Measurements from ENCODE around the gene SLC8A3. TPM values are rescaled to one million over a fixed set of nuclear protein-coding genes. Genes with fewer than 3 reads are reported as not detected.

SLC8A3 gene
- total RNA-seq, 4 donors from 2014 or later, result 0.21 to 0.76 TPM; not detected in 2

DNA sequence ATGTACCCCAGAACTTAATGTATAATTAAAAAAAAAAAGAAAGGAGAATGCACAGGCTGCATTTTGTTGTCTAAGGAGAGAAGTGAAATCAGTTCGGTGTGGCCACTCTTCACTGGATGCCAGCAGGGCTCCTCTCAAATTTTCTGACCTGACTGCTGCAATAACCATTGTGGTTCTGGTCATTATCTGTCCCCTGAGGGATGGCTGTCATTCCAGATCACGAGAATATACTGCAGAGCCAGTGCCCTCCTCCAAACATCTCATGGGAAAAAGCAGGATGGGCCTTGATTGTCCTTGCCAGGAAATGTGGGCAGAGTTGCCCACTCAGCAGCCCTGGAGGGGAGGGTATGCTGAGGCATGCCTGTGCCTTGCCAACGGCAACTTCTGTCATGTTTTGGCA, 139.1 kb downstream of the SLC8A3 start:
- no peaks in the 10 kb centered on the region for H3K9me3 ChIP-seq
- H3K4me3 ChIP-seq, result no peak overlapping the region
- H3K36me3 ChIP-seq, result no peaks in the 10 kb centered on the region
- TF ChIP-seq, protein P1, sequence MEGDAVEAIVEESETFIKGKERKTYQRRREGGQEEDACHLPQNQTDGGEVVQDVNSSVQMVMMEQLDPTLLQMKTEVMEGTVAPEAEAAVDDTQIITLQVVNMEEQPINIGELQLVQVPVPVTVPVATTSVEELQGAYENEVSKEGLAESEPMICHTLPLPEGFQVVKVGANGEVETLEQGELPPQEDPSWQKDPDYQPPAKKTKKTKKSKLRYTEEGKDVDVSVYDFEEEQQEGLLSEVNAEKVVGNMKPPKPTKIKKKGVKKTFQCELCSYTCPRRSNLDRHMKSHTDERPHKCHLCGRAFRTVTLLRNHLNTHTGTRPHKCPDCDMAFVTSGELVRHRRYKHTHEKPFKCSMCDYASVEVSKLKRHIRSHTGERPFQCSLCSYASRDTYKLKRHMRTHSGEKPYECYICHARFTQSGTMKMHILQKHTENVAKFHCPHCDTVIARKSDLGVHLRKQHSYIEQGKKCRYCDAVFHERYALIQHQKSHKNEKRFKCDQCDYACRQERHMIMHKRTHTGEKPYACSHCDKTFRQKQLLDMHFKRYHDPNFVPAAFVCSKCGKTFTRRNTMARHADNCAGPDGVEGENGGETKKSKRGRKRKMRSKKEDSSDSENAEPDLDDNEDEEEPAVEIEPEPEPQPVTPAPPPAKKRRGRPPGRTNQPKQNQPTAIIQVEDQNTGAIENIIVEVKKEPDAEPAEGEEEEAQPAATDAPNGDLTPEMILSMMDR (IDR thresholded peaks at IDR 0.05), result no peak
- TF ChIP-seq POLR2AphosphoS5 (IDR thresholded peaks at IDR 0.05) (no peak), POLR2A (IDR thresholded peaks at IDR 0.05) (no peak), EP300 (IDR thresholded peaks at IDR 0.05) (no peak)
- no peaks in the 10 kb centered on the region for H3K4me1 ChIP-seq
- no peak overlapping the region for H3K27ac ChIP-seq
- no peaks in the 10 kb centered on the region for H3K27me3 ChIP-seq
- DNase-seq (ENCODE audit: low spot score in 2 of 2), result no peak
- WGBS, result 52% methylated on average over 3 of the region's 3 CpGs

DNA sequence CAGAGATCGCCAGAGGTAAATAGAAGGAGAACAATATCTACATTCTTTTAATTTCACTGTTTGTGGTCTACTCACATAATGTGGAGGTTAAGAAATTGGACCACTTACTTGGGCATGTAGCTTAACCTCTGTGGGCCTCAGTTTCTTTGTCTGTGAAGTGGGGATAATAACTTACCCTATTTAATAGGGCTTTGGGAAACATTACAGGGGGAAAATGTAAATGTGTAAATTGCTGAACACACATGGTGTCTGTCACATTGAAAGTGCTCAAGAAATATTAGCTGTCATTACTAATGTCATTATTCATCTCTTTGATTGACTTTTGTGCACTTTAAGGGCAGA, 140.5 kb downstream of the SLC8A3 start:
- Histone ChIP-seq H3K27me3 (no peaks in the 10 kb centered on the region), H3K36me3 (no peaks in the 10 kb centered on the region), H3K4me1 (no peaks in the 10 kb centered on the region), H3K9me3 (no peaks in the 10 kb centered on the region), H3K4me3 (no peak overlapping the region), H3K27ac (no peak overlapping the region)
- DNase-seq (ENCODE audit: low spot score in 2 of 2), result no peak
- TF ChIP-seq EP300 (IDR thresholded peaks at IDR 0.05) (no peak), POLR2A (IDR thresholded peaks at IDR 0.05) (no peak)
- TF ChIP-seq, protein P1 (IDR thresholded peaks at IDR 0.05), result no peak
- 83% methylated on average over 1 of the region's 1 CpG for WGBS

DNA sequence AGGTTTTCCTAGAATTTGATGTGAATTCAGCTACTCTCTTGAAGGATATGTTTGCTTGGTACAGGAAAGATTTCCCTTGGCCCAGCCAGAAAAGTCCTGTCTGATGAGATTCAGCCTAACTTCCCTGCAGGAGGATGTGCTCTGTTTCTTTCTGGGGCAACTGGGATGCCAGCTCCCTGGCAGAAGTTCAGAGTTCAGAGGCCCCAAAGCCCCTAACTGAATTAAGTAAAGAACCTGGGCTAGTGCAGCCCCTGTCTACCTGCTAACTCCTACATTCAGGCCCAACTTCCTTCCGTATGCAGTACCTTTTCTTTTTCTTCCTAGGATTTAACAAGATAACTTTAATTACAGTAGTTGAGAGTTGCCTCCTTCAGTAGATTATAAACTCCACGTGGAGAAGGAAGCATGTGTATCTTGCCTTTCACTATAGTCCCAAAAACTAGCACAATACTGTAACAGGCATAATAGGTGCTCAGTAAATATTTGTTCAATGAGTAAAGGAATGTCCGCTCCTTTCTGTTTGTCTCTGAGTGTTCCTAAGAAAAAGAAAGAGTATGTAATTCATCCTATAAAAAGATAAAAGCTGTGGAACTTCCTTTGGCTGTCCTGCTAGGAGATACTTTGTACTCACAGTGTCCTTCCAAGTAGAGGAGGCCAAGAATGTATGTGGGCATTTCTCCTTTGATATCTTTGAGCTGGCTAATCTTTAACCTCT, 141.0 kb downstream of the SLC8A3 start:
- Histone ChIP-seq H3K27me3 (no peaks in the 10 kb centered on the region), H3K36me3 (no peaks in the 10 kb centered on the region), H3K4me3 (no peak overlapping the region), H3K9me3 (no peaks in the 10 kb centered on the region), H3K4me1 (no peaks in the 10 kb centered on the region), H3K27ac (no peak overlapping the region)
- WGBS, result 80% methylated on average over 3 of the region's 3 CpGs
- TF ChIP-seq POLR2AphosphoS5 (IDR thresholded peaks at IDR 0.05) (no peak), EP300 (IDR thresholded peaks at IDR 0.05) (no peak), POLR2A (IDR thresholded peaks at IDR 0.05) (no peak)
- TF ChIP-seq, protein P1 (IDR thresholded peaks at IDR 0.05), result no peak
- DNase-seq (ENCODE audit: low spot score in 2 of 2), result no peak

DNA sequence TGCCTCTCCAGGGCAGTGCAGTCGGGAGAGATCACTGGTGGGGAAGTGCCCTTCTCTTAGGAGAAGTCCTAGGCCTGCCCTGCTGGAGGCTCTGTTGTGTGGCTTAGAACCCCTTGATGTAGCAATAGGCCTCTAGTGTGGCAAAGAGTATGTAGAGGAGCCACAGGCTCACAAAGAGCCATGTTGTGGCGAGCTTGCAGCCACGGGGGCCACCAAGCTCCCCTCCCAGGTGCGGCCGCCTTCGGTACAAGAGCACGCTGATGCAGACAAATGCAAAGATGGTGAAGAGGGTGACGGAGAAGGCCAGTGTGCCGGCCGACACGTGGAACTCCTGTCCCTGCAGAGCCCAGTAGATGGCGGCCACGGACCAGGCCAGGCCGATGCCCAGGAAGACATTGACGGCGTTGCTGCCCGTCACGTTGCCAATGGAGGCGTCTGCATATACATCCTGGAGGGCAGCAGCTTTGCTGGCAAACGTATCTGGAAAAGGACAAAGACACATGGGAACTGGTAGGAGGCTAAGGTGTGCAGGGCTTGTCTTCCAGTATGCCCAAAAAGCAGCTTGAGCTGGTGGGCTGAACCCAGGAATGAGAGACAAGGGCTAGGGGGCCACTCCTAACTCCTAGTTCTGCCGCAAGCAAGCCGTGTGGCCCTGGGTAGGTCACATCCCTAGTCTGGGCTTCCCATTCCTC, 142.8 kb downstream of the SLC8A3 start:
- 48% methylated on average over 18 of the region's 22 CpGs for WGBS
- H3K9me3 ChIP-seq, result no peaks in the 10 kb centered on the region

DNA sequence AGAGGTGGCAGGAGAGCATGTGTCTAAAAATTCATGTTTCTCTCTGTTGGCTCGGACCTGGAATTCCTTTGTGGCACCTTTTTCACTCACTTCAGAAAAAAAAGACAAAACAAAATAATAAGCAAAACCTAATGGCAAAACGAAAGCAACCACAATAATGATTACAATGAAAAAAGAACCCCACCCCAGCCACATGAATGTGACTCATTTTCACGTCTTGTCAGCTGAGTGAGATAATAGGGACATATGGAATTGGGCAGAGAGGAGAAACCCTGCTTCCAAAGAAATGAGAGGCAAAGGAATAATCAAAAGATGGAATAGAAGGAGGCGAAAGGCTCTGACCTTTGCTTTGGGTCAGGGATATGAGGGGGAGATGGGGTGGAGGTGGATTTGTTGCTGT, 143.4 kb downstream of the SLC8A3 start:
- Histone ChIP-seq H3K27me3 (no peaks in the 10 kb centered on the region), H3K9me3 (no peaks in the 10 kb centered on the region), H3K4me1 (no peaks in the 10 kb centered on the region), H3K36me3 (no peaks in the 10 kb centered on the region), H3K27ac (no peak overlapping the region), H3K4me3 (no peak overlapping the region)
- DNase-seq (ENCODE audit: low spot score in 2 of 2), result no peak
- WGBS, result 60% methylated on average over 4 of the region's 4 CpGs
- TF ChIP-seq, protein P1 (IDR thresholded peaks at IDR 0.05), result no peak
- TF ChIP-seq POLR2AphosphoS5 (IDR thresholded peaks at IDR 0.05), result no peak
- no peak for TF ChIP-seq POLR2A (IDR thresholded peaks at IDR 0.05)
- TF ChIP-seq EP300 (IDR thresholded peaks at IDR 0.05), result no peak

More for the DNA sequence above, 142.8 kb downstream of the SLC8A3 start:
- DNase-seq (ENCODE audit: low spot score in 2 of 2), result no peak
- Histone ChIP-seq H3K36me3 (no peaks in the 10 kb centered on the region), H3K4me3 (no peak overlapping the region), H3K4me1 (no peaks in the 10 kb centered on the region), H3K27me3 (no peaks in the 10 kb centered on the region), H3K27ac (no peak overlapping the region)
- TF ChIP-seq POLR2A (IDR thresholded peaks at IDR 0.05) (no peak), EP300 (IDR thresholded peaks at IDR 0.05) (no peak)
- TF ChIP-seq, protein P1 (IDR thresholded peaks at IDR 0.05), result peak in 1 of 2 donors; percentile 32
